MM.1S (cell line): Measurements from ENCODE around the gene ANKRD44.

Experiments
- DNase-seq: peaks from one replicate; pipeline ENCODE4 v3.0.0-alpha.2; 2015
- H2AFZ ChIP-seq: fragments of 300-600 bp; sonication (generic); 2 replicates; pipeline ENCODE4 v1.6.0; 2016; ENCODE audit warnings: antibody characterized with exemption, low read length
- H3F3A ChIP-seq: fragments of 300-600 bp; sonication (generic); 2 replicates; pipeline ENCODE4 v1.6.1; 2016; ENCODE audit warnings: mild to moderate bottlenecking, antibody characterized with exemption, low read length, moderate library complexity, mixed read lengths; ENCODE audit not compliant: insufficient read depth
- H3K27ac ChIP-seq: fragments of 300-600 bp; sonication (generic); 2 replicates; pipeline ENCODE4 v1.5.1; 2016; ENCODE audit warnings: mild to moderate bottlenecking, low read length
- H3K27me3 ChIP-seq: fragments of 300-600 bp; sonication (generic); replicated peaks from 2 replicates; pipeline ENCODE4 v1.6.0; 2016; ENCODE audit warnings: low read length; ENCODE audit not compliant: insufficient read depth
- H3K36me3 ChIP-seq: fragments of 300-600 bp; sonication (generic); replicated peaks from 2 replicates; pipeline ENCODE4 v1.6.1; 2016; ENCODE audit warnings: mild to moderate bottlenecking, low read length, mixed read lengths; ENCODE audit not compliant: insufficient read depth
- H3K4me1 ChIP-seq: fragments of 300-600 bp; sonication (generic); 2 replicates; pipeline ENCODE4 v1.6.1; 2016; ENCODE audit warnings: low read length, mixed read lengths
- H3K4me2 ChIP-seq: fragments of 300-600 bp; sonication (generic); 2 replicates; pipeline ENCODE4 v1.6.0; 2016; ENCODE audit warnings: low read depth, low read length
- H3K4me3 ChIP-seq: fragments of 300-600 bp; sonication (generic); 2 replicates; pipeline ENCODE4 v1.5.1; 2016; ENCODE audit warnings: low read length, mixed read lengths
- H3K79me2 ChIP-seq: fragments of 300-600 bp; sonication (generic); 2 replicates; pipeline ENCODE4 v1.6.1; 2016; ENCODE audit warnings: mixed run types, low read length, mixed read lengths
- H3K9ac ChIP-seq: fragments of 300-600 bp; sonication (generic); 2 replicates; pipeline ENCODE4 v1.6.1; 2016; ENCODE audit warnings: low read length, mixed read lengths
- H3K9me2 ChIP-seq: fragments of 300-600 bp; sonication (generic); replicated peaks from 2 replicates; pipeline ENCODE4 v1.6.1; 2016; ENCODE audit warnings: mild to moderate bottlenecking, low read length, mixed read lengths; ENCODE audit not compliant: insufficient read depth
- H3K9me3 ChIP-seq: fragments of 300-600 bp; sonication (generic); replicated peaks from 2 replicates; pipeline ENCODE4 v1.6.1; 2016; ENCODE audit warnings: mild to moderate bottlenecking, low read length, mixed read lengths; ENCODE audit not compliant: insufficient read depth
- H4K20me1 ChIP-seq: fragments of 300-600 bp; sonication (generic); 2 replicates; pipeline ENCODE4 v1.6.1; 2016; ENCODE audit warnings: mild to moderate bottlenecking, low read length, moderate library complexity, mixed read lengths; ENCODE audit not compliant: insufficient read depth
- CTCF ChIP-seq: fragments of 300-600 bp; sonication (generic); IDR thresholded peaks from 2 replicates; pipeline ENCODE4 v1.5.1; 2016; ENCODE audit warnings: antibody characterized with exemption, low read length, mixed read lengths
- EZH2 ChIP-seq: fragments of 300-600 bp; sonication (generic); optimal IDR thresholded peaks from 2 replicates; pipeline ENCODE3; 2017; ENCODE audit warnings: low read depth, mild to moderate bottlenecking, antibody characterized with exemption, low read length, mixed read lengths
- EZH2phosphoT487 ChIP-seq: fragments of 300-600 bp; sonication (generic); IDR thresholded peaks from 2 replicates; pipeline ENCODE4 v1.6.1; 2018; ENCODE audit warnings: antibody characterized with exemption, low read length

The ANKRD44 gene

GRCh38 chr2:197339016-197339415 lies 28.4 kb upstream of the ANKRD44 start:
- Histone ChIP-seq H3K9ac (no peak overlapping the region), H3K79me2 (no peaks in the 10 kb centered on the region), H3F3A (no peaks in the 10 kb centered on the region), H4K20me1 (no peaks in the 10 kb centered on the region), H3K36me3 (no peaks in the 10 kb centered on the region), H3K9me2 (no peaks in the 10 kb centered on the region), H2AFZ (no peak overlapping the region), H3K4me3 (no peak overlapping the region), H3K9me3 (no peaks in the 10 kb centered on the region), H3K4me1 (no peaks in the 10 kb centered on the region), H3K4me2 (no peak overlapping the region), H3K27me3 (no peaks in the 10 kb centered on the region), H3K27ac (no peak overlapping the region)
- no peak for DNase-seq
- TF ChIP-seq EZH2phosphoT487: no peak
- TF ChIP-seq CTCF: no peak
- TF ChIP-seq EZH2: no peak

GRCh38 chr2:197332641-197333040 lies 22.1 kb upstream of the ANKRD44 start:
- H3K4me2 ChIP-seq: no peak overlapping the region
- H3K4me3 ChIP-seq: no peak overlapping the region
- H3K27ac ChIP-seq: no peak overlapping the region
- no peaks in the 10 kb centered on the region for H3K9me2 ChIP-seq
- no peaks in the 10 kb centered on the region for H3K4me1 ChIP-seq
- no peak for DNase-seq
- H3K9me3 ChIP-seq: no peaks in the 10 kb centered on the region
- H4K20me1 ChIP-seq: no peaks in the 10 kb centered on the region
- TF ChIP-seq CTCF: no peak
- no peak for TF ChIP-seq EZH2phosphoT487
- TF ChIP-seq EZH2: no peak
- no peaks in the 10 kb centered on the region for H3K36me3 ChIP-seq
- no peaks in the 10 kb centered on the region for H3K27me3 ChIP-seq
- no peak overlapping the region for H3K9ac ChIP-seq
- H2AFZ ChIP-seq: no peak overlapping the region
- no peaks in the 10 kb centered on the region for H3K79me2 ChIP-seq
- no peaks in the 10 kb centered on the region for H3F3A ChIP-seq

GRCh38 chr2:197328461-197328860 lies 17.9 kb upstream of the ANKRD44 start:
- no peak for TF ChIP-seq CTCF
- TF ChIP-seq EZH2phosphoT487: no peak
- no peak for TF ChIP-seq EZH2
- no peak overlapping the region for H3K27ac ChIP-seq

More at GRCh38 chr2:197328461-197328860, 17.9 kb upstream of the ANKRD44 start:
- no peak overlapping the region for H2AFZ ChIP-seq
- no peaks in the 10 kb centered on the region for H3K27me3 ChIP-seq
- H3K4me2 ChIP-seq: no peak overlapping the region
- no peak overlapping the region for H3K4me3 ChIP-seq
- no peaks in the 10 kb centered on the region for H3K9me2 ChIP-seq
- no peaks in the 10 kb centered on the region for H3F3A ChIP-seq
- H3K36me3 ChIP-seq: no peaks in the 10 kb centered on the region
- DNase-seq: no peak
- no peaks in the 10 kb centered on the region for H4K20me1 ChIP-seq
- no peaks in the 10 kb centered on the region for H3K79me2 ChIP-seq
- peaks cover 7% of the 10 kb centered on the region; the same call in 1 of the 2 replicates for H3K4me1 ChIP-seq
- H3K9ac ChIP-seq: no peak overlapping the region
- no peaks in the 10 kb centered on the region for H3K9me3 ChIP-seq
